ENCODE measurements around the gene FAM47E. TPM values are rescaled to one million over a fixed set of nuclear protein-coding genes. Genes with fewer than 3 reads are reported as not detected.

Gene FAM47E
- total RNA-seq, 2 donors from 2014 or later, result 1.0 to 2.2 TPM

DNA sequence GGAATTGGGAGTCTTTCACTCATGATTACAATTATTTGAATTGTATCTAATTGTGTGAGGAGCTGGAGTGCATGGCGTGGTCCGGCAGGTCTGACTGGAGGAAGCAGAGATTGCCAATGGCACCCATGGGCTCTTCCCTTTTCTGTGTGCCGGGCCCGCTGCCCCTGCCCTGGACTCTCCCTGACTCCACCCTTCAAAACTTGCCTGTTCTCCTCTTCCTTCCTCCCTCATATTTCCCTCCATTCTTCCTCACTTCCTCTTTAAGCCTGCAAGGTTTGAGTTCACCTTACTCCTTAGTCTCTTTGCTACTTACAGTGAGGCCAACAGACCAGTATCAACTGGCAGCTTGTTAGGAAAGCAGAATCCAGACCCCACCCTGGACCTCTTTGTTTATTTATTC is 48.5 kb downstream of the FAM47E start:
- no peak for DNase-seq (ENCODE audit: low spot score)
- peaks cover 0 to 8% of the 10 kb centered on the region in 2 donors for H3K4me1 ChIP-seq
- no peaks in the 10 kb centered on the region for H3K36me3 ChIP-seq
- H3K4me3 ChIP-seq, result no peak overlapping the region
- no peak overlapping the region for H3K27ac ChIP-seq
- TF ChIP-seq, protein P1, sequence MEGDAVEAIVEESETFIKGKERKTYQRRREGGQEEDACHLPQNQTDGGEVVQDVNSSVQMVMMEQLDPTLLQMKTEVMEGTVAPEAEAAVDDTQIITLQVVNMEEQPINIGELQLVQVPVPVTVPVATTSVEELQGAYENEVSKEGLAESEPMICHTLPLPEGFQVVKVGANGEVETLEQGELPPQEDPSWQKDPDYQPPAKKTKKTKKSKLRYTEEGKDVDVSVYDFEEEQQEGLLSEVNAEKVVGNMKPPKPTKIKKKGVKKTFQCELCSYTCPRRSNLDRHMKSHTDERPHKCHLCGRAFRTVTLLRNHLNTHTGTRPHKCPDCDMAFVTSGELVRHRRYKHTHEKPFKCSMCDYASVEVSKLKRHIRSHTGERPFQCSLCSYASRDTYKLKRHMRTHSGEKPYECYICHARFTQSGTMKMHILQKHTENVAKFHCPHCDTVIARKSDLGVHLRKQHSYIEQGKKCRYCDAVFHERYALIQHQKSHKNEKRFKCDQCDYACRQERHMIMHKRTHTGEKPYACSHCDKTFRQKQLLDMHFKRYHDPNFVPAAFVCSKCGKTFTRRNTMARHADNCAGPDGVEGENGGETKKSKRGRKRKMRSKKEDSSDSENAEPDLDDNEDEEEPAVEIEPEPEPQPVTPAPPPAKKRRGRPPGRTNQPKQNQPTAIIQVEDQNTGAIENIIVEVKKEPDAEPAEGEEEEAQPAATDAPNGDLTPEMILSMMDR (IDR thresholded peaks at IDR 0.05), result no peak
- H3K27me3 ChIP-seq, result no peaks in the 10 kb centered on the region
- H3K9me3 ChIP-seq, result no peaks in the 10 kb centered on the region

DNA sequence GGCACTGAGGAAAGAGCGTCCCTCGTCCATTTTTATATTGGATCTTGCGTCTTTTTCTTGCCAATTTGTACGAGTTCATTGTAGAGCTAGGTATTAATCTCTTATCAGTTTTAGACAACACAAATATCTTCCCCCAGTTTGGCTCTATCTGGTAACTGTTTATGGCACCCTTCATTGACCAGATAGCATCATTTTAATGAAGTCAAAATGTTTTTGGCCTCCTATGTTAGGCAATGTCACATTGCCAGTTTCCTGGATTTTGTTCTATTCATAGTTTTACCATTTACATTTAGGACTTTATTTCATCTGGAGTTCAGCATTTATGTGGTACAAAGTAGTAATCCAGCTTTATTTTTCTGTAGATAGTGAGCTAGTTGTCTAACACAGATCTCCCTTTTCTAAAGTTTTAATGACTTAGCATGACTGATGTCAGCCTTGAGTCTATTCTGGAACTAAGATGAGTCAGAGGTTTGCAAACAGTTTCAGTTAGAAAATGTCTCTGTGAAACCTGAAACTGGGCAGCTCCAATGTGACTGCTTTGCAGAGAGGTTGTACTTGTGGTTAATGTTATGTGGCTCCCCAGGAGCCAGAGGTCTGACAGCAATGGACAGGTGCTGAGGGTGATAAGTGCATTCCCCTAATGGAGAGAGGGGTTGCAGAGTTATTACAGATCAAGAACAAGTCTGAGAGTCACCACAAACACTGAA is 49.7 kb downstream of the FAM47E start:
- Histone ChIP-seq H3K36me3 (no peaks in the 10 kb centered on the region), H3K9me3 (no peaks in the 10 kb centered on the region), H3K27me3 (no peaks in the 10 kb centered on the region), H3K4me3 (no peak overlapping the region), H3K4me1 (peaks cover 0 to 17% of the 10 kb centered on the region in 2 donors), H3K27ac (peak overlapping the region; percentile 56 to 79)
- DNase-seq (ENCODE audit: low spot score), result no peak
- TF ChIP-seq, protein P1 (IDR thresholded peaks at IDR 0.05), result no peak

DNA sequence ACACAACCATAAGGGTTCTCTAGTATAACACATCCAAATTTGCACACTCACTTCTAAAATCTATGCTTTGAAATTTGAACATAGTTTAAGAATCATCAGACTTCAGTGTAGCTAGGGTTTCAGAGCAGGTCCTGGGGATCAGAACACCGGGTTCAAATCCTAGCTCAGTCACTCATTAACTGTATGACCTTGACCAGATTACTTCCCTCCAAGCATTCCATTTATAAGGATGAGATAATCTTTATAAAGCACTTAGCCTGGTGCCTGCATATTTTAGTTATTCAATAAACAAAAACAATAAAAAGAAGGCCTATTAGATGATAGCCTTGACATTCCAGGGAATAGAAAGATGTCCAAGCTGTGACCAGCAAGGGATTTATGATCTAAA is 50.2 kb downstream of the FAM47E start:
- no peak overlapping the region for H3K4me3 ChIP-seq
- no peaks in the 10 kb centered on the region for H3K27me3 ChIP-seq
- peak overlapping the region; percentile 56 to 79 for H3K27ac ChIP-seq
- DNase-seq (ENCODE audit: low spot score), result no peak
- no peaks in the 10 kb centered on the region for H3K36me3 ChIP-seq
- H3K9me3 ChIP-seq, result no peaks in the 10 kb centered on the region
- TF ChIP-seq, protein P1 (IDR thresholded peaks at IDR 0.05), result no peak
- H3K4me1 ChIP-seq, result peaks cover 0 to 17% of the 10 kb centered on the region in 2 donors

DNA sequence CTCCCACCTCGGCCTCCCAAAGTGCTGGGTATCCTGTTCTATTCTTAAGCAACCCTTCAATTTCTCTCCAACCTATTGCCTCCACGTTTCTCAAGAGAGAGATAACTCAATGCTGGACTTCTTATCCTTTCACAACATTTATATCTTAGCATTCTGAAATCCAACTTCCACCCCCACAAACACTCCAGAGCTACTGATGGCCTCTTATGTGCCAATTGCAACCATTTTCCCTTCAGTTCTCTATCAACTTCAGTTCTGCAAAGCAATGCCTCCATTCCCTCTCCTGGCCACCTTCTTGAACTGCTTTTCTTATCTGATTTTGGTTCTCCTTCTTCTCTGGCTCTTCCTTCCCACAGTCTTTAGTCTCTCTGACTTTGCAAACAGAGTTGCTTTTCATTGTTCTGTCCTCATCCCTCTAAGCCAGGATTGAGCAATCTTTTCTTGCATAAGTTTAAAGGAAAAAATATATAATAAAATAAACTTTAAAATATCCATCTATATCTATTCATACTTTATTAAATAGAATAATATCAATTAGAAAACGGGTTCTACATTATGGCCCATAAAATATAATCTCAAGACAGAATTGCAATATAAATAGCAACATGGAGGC is 51.4 kb downstream of the FAM47E start:
- Histone ChIP-seq H3K4me3 (no peak overlapping the region), H3K9me3 (no peaks in the 10 kb centered on the region), H3K27ac (no peak overlapping the region), H3K36me3 (no peaks in the 10 kb centered on the region), H3K4me1 (peaks cover 0 to 22% of the 10 kb centered on the region in 2 donors), H3K27me3 (no peaks in the 10 kb centered on the region)
- TF ChIP-seq, protein P1 (IDR thresholded peaks at IDR 0.05), result no peak
- DNase-seq (ENCODE audit: low spot score), result no peak

DNA sequence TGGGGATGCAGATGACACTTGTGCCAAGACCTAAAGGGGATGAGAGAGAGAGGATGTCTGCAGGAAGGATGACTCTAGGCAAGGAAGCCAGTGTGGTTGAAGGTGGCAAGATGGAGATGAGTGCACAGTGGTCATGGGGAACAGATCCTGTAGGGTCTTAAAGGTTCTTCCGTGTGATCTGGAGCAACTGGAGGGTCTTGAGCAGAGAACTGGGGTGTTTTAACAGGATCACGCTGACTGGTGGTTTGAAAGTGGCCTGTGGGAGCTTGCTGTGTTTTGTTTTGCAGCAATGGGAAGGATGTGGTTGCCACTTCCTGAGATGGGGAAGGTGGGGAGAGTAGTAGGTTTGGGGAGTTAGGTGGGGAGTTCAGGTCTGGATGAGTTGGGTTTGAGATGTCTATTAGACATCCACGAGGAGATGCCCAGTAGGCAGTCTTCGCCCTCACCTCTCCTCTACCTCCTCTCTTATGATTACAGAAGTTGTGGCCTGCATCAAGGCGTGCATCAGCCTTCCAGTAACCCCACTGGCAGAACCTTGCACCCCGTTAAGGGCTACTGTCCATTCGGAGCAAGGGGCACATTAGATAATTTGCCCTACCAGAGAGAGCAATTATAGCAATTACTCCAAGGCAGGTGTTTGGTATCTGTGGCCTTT is 53.6 kb downstream of the FAM47E start:
- Histone ChIP-seq H3K4me3 (peak overlapping the region; percentile 54 to 79), H3K27me3 (no peaks in the 10 kb centered on the region), H3K27ac (peak overlapping the region; percentile 90 to 92), H3K36me3 (peaks cover 11% of the 10 kb centered on the region), H3K9me3 (no peaks in the 10 kb centered on the region), H3K4me1 (peaks cover 0 to 33% of the 10 kb centered on the region in 2 donors)
- TF ChIP-seq, protein P1 (IDR thresholded peaks at IDR 0.05), result no peak
- DNase-seq (ENCODE audit: low spot score), result no peak

Data from right atrium auricular region (tissue), 2 donors.